LNCAP (cell line): ENCODE results near the gene AMOTL1.

Experiments used
- TF ChIP-seq, protein P1 (sequence below): fragments of 450-650 bp; IDR thresholded peaks from 2 replicates; pipeline ENCODE4 v1.5.1; 2017; ENCODE audit warnings: mild to moderate bottlenecking

Gene AMOTL1

GRCh38 chr11:94796863-94797262 is 28.7 kb downstream of the AMOTL1 start:
- TF ChIP-seq, protein P1, sequence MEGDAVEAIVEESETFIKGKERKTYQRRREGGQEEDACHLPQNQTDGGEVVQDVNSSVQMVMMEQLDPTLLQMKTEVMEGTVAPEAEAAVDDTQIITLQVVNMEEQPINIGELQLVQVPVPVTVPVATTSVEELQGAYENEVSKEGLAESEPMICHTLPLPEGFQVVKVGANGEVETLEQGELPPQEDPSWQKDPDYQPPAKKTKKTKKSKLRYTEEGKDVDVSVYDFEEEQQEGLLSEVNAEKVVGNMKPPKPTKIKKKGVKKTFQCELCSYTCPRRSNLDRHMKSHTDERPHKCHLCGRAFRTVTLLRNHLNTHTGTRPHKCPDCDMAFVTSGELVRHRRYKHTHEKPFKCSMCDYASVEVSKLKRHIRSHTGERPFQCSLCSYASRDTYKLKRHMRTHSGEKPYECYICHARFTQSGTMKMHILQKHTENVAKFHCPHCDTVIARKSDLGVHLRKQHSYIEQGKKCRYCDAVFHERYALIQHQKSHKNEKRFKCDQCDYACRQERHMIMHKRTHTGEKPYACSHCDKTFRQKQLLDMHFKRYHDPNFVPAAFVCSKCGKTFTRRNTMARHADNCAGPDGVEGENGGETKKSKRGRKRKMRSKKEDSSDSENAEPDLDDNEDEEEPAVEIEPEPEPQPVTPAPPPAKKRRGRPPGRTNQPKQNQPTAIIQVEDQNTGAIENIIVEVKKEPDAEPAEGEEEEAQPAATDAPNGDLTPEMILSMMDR: no peak

- TF ChIP-seq, protein P1: no peak
Observed at GRCh38 chr11:94799726-94800125, 31.6 kb downstream of the AMOTL1 start.

DNA sequence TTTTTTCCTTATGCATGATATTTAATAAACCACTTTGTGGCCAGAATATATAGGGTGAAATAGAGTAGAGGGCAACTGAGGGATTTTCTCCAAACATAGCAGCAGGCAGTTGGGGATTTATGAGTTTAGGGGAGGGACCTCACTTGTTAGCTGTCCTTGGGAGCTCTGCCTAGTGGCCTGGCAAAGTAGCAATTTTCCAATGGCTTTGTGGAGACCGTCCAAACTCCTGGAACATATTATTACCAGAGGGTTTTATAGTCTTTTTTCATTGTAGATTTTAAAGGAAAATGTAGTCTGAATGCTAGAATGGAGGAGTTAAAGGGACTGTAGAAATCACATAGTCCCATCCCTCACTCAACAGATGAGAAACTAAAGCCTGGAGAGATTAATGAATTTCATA is 32.3 kb downstream of the AMOTL1 start:
- TF ChIP-seq, protein P1: no peak

DNA sequence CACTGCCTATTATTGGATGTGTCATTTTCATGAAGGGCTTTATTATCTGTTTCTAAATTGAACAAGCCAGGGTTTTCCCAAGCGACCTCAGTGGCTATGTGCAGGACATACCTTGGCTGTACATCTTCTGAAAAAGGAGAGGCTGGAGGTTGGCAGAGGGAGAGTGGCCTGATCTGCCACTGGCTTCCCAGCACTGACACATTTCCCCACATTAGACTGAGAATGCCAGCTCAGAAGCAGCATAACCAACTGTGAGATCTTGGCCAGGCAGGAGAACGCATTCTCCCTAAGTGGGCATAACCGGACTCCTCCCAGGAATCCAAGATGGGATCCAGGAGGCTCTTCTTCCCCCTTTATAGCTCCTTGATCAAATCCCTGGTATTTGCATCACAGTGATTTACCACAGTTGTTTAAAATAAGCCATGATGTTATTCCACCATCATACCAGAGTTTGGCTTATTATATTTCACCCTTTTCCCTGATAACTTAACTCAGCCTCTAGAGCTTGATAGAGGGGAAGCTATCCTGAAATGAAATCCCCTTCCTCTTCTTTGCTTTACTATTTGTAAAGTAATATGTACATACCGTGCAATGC is 33.8 kb downstream of the AMOTL1 start:
- TF ChIP-seq, protein P1: no peak

GRCh38 chr11:94802501-94802900 is 34.3 kb downstream of the AMOTL1 start:
- TF ChIP-seq, protein P1: no peak

- TF ChIP-seq, protein P1: no peak
Observed at GRCh38 chr11:94803491-94803890, 35.3 kb downstream of the AMOTL1 start.

DNA sequence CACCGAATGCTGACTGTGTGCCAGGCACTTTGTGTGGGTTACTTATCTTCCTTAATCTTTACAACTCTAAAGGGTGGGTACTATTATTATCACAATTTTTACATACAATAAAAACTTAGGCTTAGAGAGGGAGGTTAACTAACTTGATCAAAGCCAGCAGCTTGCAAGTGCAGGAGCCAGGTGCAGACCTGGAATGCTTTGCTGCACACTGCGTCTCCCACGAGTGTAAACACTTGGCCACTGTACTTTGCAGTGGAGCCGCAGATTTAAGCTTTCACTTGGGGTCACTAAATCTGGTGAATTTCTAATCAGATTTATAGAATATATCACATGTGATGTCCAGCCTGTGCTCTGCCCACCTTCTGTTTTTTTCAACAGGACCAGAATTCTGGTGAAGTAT is 36.7 kb downstream of the AMOTL1 start:
- TF ChIP-seq, protein P1: no peak

- TF ChIP-seq, protein P1: no peak
Observed at GRCh38 chr11:94806014-94806413, 37.9 kb downstream of the AMOTL1 start.
